ENCODE measurements around the gene EPAS1.

The EPAS1 gene

GRCh38 chr2:46314065-46314835 lies 17.0 kb downstream of the EPAS1 start:
- Histone ChIP-seq H3K27me3 (ENCODE audit: insufficient read depth, insufficient read length) (no peaks in the 10 kb centered on the region), H3K9ac (ENCODE audit: insufficient read length, low read depth) (no peak overlapping the region), H3K4me1 (ENCODE audit: insufficient read depth, insufficient read length) (no peaks in the 10 kb centered on the region), H3K36me3 (ENCODE audit: insufficient read depth, insufficient read length, low read length) (no peaks in the 10 kb centered on the region), H3K4me3 (ENCODE audit: insufficient read length, low read depth) (no peak overlapping the region), H3K9me3 (ENCODE audit: insufficient read depth, low read length) (no peaks in the 10 kb centered on the region)
- DNase-seq (ENCODE audit: low read depth, low spot score) = no peak
- no peak for TF ChIP-seq YY1 (IDR thresholded peaks at IDR 0.05; ENCODE audit: insufficient read depth, insufficient read length)
- no peak for TF ChIP-seq SUZ12 (IDR thresholded peaks at IDR 0.05; ENCODE audit: extremely low read depth, insufficient read depth, insufficient read length)
- no peak for TF ChIP-seq ZNF274 (IDR thresholded peaks at IDR 0.05; ENCODE audit: low read depth, low read length)

- Histone ChIP-seq H3K36me3 (ENCODE audit: insufficient read depth, insufficient read length, low read length) (no peaks in the 10 kb centered on the region), H3K4me3 (ENCODE audit: insufficient read length, low read depth) (no peak overlapping the region), H3K9me3 (ENCODE audit: insufficient read depth, low read length) (no peaks in the 10 kb centered on the region), H3K27me3 (ENCODE audit: insufficient read depth, insufficient read length) (no peaks in the 10 kb centered on the region), H3K4me1 (ENCODE audit: insufficient read depth, insufficient read length) (no peaks in the 10 kb centered on the region), H3K9ac (ENCODE audit: insufficient read length, low read depth) (no peak overlapping the region)
- TF ChIP-seq YY1 (IDR thresholded peaks at IDR 0.05; ENCODE audit: insufficient read depth, insufficient read length) = no peak
- TF ChIP-seq ZNF274 (IDR thresholded peaks at IDR 0.05; ENCODE audit: low read depth, low read length) = no peak
- TF ChIP-seq SUZ12 (IDR thresholded peaks at IDR 0.05; ENCODE audit: extremely low read depth, insufficient read depth, insufficient read length) = no peak
- DNase-seq (ENCODE audit: low read depth, low spot score) = no peak
Observed at GRCh38 chr2:46315103-46315890, 18.1 kb downstream of the EPAS1 start.

- H3K9ac ChIP-seq (ENCODE audit: insufficient read length, low read depth) = no peak overlapping the region
- H3K4me3 ChIP-seq (ENCODE audit: insufficient read length, low read depth) = no peak overlapping the region
- no peaks in the 10 kb centered on the region for H3K36me3 ChIP-seq (ENCODE audit: insufficient read depth, insufficient read length, low read length)
- DNase-seq (ENCODE audit: low read depth, low spot score) = no peak
- no peaks in the 10 kb centered on the region for H3K27me3 ChIP-seq (ENCODE audit: insufficient read depth, insufficient read length)
- no peak for TF ChIP-seq ZNF274 (IDR thresholded peaks at IDR 0.05; ENCODE audit: low read depth, low read length)
- no peak for TF ChIP-seq YY1 (IDR thresholded peaks at IDR 0.05; ENCODE audit: insufficient read depth, insufficient read length)
- TF ChIP-seq SUZ12 (IDR thresholded peaks at IDR 0.05; ENCODE audit: extremely low read depth, insufficient read depth, insufficient read length) = no peak
- H3K4me1 ChIP-seq (ENCODE audit: insufficient read depth, insufficient read length) = no peaks in the 10 kb centered on the region
- H3K9me3 ChIP-seq (ENCODE audit: insufficient read depth, low read length) = no peaks in the 10 kb centered on the region
Observed at GRCh38 chr2:46317094-46317486, 19.9 kb downstream of the EPAS1 start.

GRCh38 chr2:46318579-46319460 lies 21.6 kb downstream of the EPAS1 start:
- Histone ChIP-seq H3K36me3 (ENCODE audit: insufficient read depth, insufficient read length, low read length) (no peaks in the 10 kb centered on the region), H3K9ac (ENCODE audit: insufficient read length, low read depth) (no peak overlapping the region), H3K4me1 (ENCODE audit: insufficient read depth, insufficient read length) (no peaks in the 10 kb centered on the region), H3K4me3 (ENCODE audit: insufficient read length, low read depth) (no peak overlapping the region), H3K27me3 (ENCODE audit: insufficient read depth, insufficient read length) (no peaks in the 10 kb centered on the region), H3K9me3 (ENCODE audit: insufficient read depth, low read length) (no peaks in the 10 kb centered on the region)
- no peak for DNase-seq (ENCODE audit: low read depth, low spot score)
- TF ChIP-seq ZNF274 (IDR thresholded peaks at IDR 0.05; ENCODE audit: low read depth, low read length) = no peak
- TF ChIP-seq YY1 (IDR thresholded peaks at IDR 0.05; ENCODE audit: insufficient read depth, insufficient read length) = no peak
- no peak for TF ChIP-seq SUZ12 (IDR thresholded peaks at IDR 0.05; ENCODE audit: extremely low read depth, insufficient read depth, insufficient read length)

GRCh38 chr2:46319711-46320110 lies 22.5 kb downstream of the EPAS1 start:
- H3K4me1 ChIP-seq (ENCODE audit: insufficient read depth, insufficient read length) = no peaks in the 10 kb centered on the region
- H3K9ac ChIP-seq (ENCODE audit: insufficient read length, low read depth) = no peak overlapping the region

GRCh38 chr2:46320141-46320567 lies 22.9 kb downstream of the EPAS1 start:
- TF ChIP-seq SUZ12 (IDR thresholded peaks at IDR 0.05; ENCODE audit: extremely low read depth, insufficient read depth, insufficient read length) (no peak), ZNF274 (IDR thresholded peaks at IDR 0.05; ENCODE audit: low read depth, low read length) (no peak), YY1 (IDR thresholded peaks at IDR 0.05; ENCODE audit: insufficient read depth, insufficient read length) (no peak)
- Histone ChIP-seq H3K27me3 (ENCODE audit: insufficient read depth, insufficient read length) (no peaks in the 10 kb centered on the region), H3K4me1 (ENCODE audit: insufficient read depth, insufficient read length) (no peaks in the 10 kb centered on the region), H3K36me3 (ENCODE audit: insufficient read depth, insufficient read length, low read length) (no peaks in the 10 kb centered on the region), H3K9me3 (ENCODE audit: insufficient read depth, low read length) (no peaks in the 10 kb centered on the region), H3K4me3 (ENCODE audit: insufficient read length, low read depth) (no peak overlapping the region), H3K9ac (ENCODE audit: insufficient read length, low read depth) (no peak overlapping the region)
- no peak for DNase-seq (ENCODE audit: low read depth, low spot score)

More at GRCh38 chr2:46319711-46320110, 22.5 kb downstream of the EPAS1 start:
- Histone ChIP-seq H3K9me3 (ENCODE audit: insufficient read depth, low read length) (no peaks in the 10 kb centered on the region), H3K36me3 (ENCODE audit: insufficient read depth, insufficient read length, low read length) (no peaks in the 10 kb centered on the region), H3K27me3 (ENCODE audit: insufficient read depth, insufficient read length) (no peaks in the 10 kb centered on the region), H3K4me3 (ENCODE audit: insufficient read length, low read depth) (no peak overlapping the region)
- no peak for DNase-seq (ENCODE audit: low read depth, low spot score)
- TF ChIP-seq ZNF274 (IDR thresholded peaks at IDR 0.05; ENCODE audit: low read depth, low read length) (no peak), SUZ12 (IDR thresholded peaks at IDR 0.05; ENCODE audit: extremely low read depth, insufficient read depth, insufficient read length) (no peak), YY1 (IDR thresholded peaks at IDR 0.05; ENCODE audit: insufficient read depth, insufficient read length) (no peak)
